ENCODE results near the gene PAX6.

The PAX6 gene

GRCh38 chr11:31807799-31808667 is 3.1 kb downstream of the PAX6 start:
- no peak for DNase-seq

- no peak for DNase-seq
Observed at GRCh38 chr11:31806928-31807798, 4.0 kb downstream of the PAX6 start.

GRCh38 chr11:31806186-31806927 is 4.8 kb downstream of the PAX6 start:
- DNase-seq = no peak

- DNase-seq = no peak
Observed at GRCh38 chr11:31805629-31806185, 5.4 kb downstream of the PAX6 start.

GRCh38 chr11:31805037-31805628 is 6.0 kb downstream of the PAX6 start:
- no peak for DNase-seq

GRCh38 chr11:31804312-31805036 is 6.6 kb downstream of the PAX6 start:
- DNase-seq = no peak

- no peak for DNase-seq
Observed at GRCh38 chr11:31803813-31804311, 7.3 kb downstream of the PAX6 start.

- no peak for DNase-seq
Observed at GRCh38 chr11:31802990-31803812, 7.9 kb downstream of the PAX6 start.

GRCh38 chr11:31802609-31802989 is 8.5 kb downstream of the PAX6 start:
- no peak for DNase-seq

- no peak for DNase-seq
Observed at GRCh38 chr11:31802000-31802551, 9.0 kb downstream of the PAX6 start.

GRCh38 chr11:31801298-31801702 is 9.8 kb downstream of the PAX6 start:
- DNase-seq = no peak

GRCh38 chr11:31800398-31801265 is 10.5 kb downstream of the PAX6 start:
- no peak for DNase-seq

- no peak for DNase-seq
Observed at GRCh38 chr11:31799435-31800397, 11.4 kb downstream of the PAX6 start.

GRCh38 chr11:31798554-31799434 is 12.3 kb downstream of the PAX6 start:
- peak; percentile 58 for DNase-seq

GRCh38 chr11:31798057-31798553 is 13.0 kb downstream of the PAX6 start:
- no peak for DNase-seq

GRCh38 chr11:31797190-31798056 is 13.7 kb downstream of the PAX6 start:
- no peak for DNase-seq
